ENCODE results near the gene FGFRL1.

Gene FGFRL1

DNA sequence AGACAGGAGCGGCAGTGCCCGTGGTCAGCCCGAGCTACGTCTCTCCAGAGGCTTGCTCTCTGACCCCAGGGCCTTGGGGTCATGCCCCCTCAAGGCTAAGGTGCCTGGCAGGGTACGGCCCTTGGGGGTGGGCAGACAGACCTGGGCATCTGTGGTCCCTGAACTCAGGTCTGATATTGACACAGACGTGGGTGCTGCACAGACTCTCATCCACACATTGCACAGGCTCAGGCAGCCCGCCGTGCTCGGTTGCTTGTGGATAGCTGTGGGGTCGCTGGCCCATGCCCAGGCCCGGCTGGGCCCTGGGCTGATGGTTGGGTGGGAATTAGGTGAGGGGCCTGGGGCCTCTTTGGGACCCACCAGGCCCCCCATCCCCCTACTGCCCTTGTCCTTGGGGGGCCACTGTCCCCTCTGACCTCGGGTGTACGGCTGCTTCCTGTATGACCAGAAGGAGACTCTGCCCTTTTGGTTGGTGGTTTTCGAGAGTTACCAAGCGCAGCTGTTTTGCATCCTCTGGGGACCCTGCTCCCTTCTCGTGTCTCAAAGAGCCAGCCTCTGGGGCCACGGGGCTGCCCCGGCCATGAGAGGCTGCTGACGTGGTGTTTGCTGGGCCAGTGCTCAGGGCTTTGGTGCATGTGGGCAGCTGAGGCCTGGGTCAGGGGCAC lies 10.1 kb downstream of the FGFRL1 start:
- Histone ChIP-seq H3K4me3 (ENCODE audit: low read depth, low read length) (no peak overlapping the region), H3K27me3 (replicated peaks) (no peaks in the 10 kb centered on the region), H3K27ac (no peak overlapping the region), H3K36me3 (replicated peaks) (peaks cover 14% of the 10 kb centered on the region)
- in situ Hi-C loops (cut with HindIII; ENCODE audit: low pct_ligation_motif_present, low sequenced_read_pairs) = no loop called here
- no peak for TF ChIP-seq CTCF (IDR thresholded peaks at IDR 0.05; ENCODE audit: low read depth, low read length, missing control alignments)
- no peak for DNase-seq

DNA sequence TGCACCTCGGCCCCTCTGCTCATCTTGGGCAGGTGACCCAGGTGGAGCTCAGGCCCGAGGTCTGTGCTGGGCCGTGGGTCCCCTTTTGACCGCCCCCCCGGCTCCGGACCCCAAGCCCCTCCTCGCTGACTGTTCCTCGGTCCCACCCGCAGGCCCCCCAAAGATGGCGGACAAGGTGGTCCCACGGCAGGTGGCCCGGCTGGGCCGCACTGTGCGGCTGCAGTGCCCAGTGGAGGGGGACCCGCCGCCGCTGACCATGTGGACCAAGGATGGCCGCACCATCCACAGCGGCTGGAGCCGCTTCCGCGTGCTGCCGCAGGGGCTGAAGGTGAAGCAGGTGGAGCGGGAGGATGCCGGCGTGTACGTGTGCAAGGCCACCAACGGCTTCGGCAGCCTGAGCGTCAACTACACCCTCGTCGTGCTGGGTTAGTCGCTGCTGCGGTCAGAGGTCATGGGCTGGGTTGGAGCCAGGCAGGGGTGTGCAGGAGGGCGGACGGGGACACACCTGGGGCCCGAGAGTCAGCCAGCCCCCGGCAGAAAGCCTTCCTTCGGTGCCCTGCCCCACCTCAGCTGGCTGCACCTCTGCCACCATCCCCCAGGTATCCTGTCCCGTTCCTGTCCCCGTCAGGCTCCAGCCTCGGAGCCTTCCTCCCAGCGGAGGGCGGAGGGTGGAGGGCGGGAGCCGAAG lies 10.8 kb downstream of the FGFRL1 start:
- peaks cover 14% of the 10 kb centered on the region for H3K36me3 ChIP-seq (replicated peaks)
- no peaks in the 10 kb centered on the region for H3K27me3 ChIP-seq (replicated peaks)
- no peak overlapping the region for H3K4me3 ChIP-seq (ENCODE audit: low read depth, low read length)
- in situ Hi-C loops (cut with HindIII; ENCODE audit: low pct_ligation_motif_present, low sequenced_read_pairs) = no loop called here
- DNase-seq = no peak
- no peak for TF ChIP-seq CTCF (IDR thresholded peaks at IDR 0.05; ENCODE audit: low read depth, low read length, missing control alignments)
- no peak overlapping the region for H3K27ac ChIP-seq

GRCh38 chr4:1022739-1023066 lies 11.3 kb downstream of the FGFRL1 start:
- Histone ChIP-seq H3K27me3 (replicated peaks) (no peaks in the 10 kb centered on the region), H3K4me3 (ENCODE audit: low read depth, low read length) (no peak overlapping the region), H3K27ac (no peak overlapping the region), H3K36me3 (replicated peaks) (peaks cover 14% of the 10 kb centered on the region)
- no peak for DNase-seq
- TF ChIP-seq CTCF (IDR thresholded peaks at IDR 0.05; ENCODE audit: low read depth, low read length, missing control alignments) = no peak
- in situ Hi-C loops (cut with HindIII; ENCODE audit: low pct_ligation_motif_present, low sequenced_read_pairs) = no loop called here

GRCh38 chr4:1023075-1023640 lies 11.7 kb downstream of the FGFRL1 start:
- Histone ChIP-seq H3K27me3 (replicated peaks) (no peaks in the 10 kb centered on the region), H3K4me3 (ENCODE audit: low read depth, low read length) (no peak overlapping the region), H3K27ac (no peak overlapping the region), H3K36me3 (replicated peaks) (peaks cover 14% of the 10 kb centered on the region)
- no peak for DNase-seq
- in situ Hi-C loops (cut with HindIII; ENCODE audit: low pct_ligation_motif_present, low sequenced_read_pairs) = no loop called here
- TF ChIP-seq CTCF (IDR thresholded peaks at IDR 0.05; ENCODE audit: low read depth, low read length, missing control alignments) = no peak

GRCh38 chr4:1023895-1024740 lies 12.7 kb downstream of the FGFRL1 start:
- Histone ChIP-seq H3K4me3 (ENCODE audit: low read depth, low read length) (no peak overlapping the region), H3K36me3 (replicated peaks) (peaks cover 14% of the 10 kb centered on the region), H3K27ac (no peak overlapping the region), H3K27me3 (replicated peaks) (no peaks in the 10 kb centered on the region)
- DNase-seq = no peak
- TF ChIP-seq CTCF (IDR thresholded peaks at IDR 0.05; ENCODE audit: low read depth, low read length, missing control alignments) = no peak
- in situ Hi-C loops (cut with HindIII; ENCODE audit: low pct_ligation_motif_present, low sequenced_read_pairs) = no loop called here

All from brain microvascular endothelial cell (primary cell).